GM19351 (cell line): ENCODE measurements around the gene EXOC3.
"Not testable (repeated sequence)": the region's sequence is repeated elsewhere in the genome, so short reads cannot be mapped to it uniquely, and the experiment has no call there.

Source experiments
- ATAC-seq: cut with Tn5 transposase; IDR thresholded peaks from one replicate; pipeline ENCODE4 v1.9.1; 2021; ENCODE audit warnings: mild to moderate bottlenecking, moderate library complexity; ENCODE audit not compliant: unreplicated experiment

Gene EXOC3

GRCh38 chr5:442335-443238 lies at the start of gene EXOC3:
EXOC3 (plus strand) TSS chr5:443176; CDS start chr5:446206, 3,030 bp downstream.
- ATAC-seq: peak; percentile 82

GRCh38 chr5:393846-394275 lies 49.1 kb upstream of the EXOC3 start:
- no peak for ATAC-seq

GRCh38 chr5:394671-395155 lies 48.3 kb upstream of the EXOC3 start:
- ATAC-seq: no peak

- no peak for ATAC-seq
Measured at GRCh38 chr5:395156-395920, 47.6 kb upstream of the EXOC3 start.

- ATAC-seq: no peak
Measured at GRCh38 chr5:395921-396530, 47.0 kb upstream of the EXOC3 start.

- no peak for ATAC-seq
Measured at GRCh38 chr5:396531-396961, 46.4 kb upstream of the EXOC3 start.

GRCh38 chr5:398141-398474 lies 44.9 kb upstream of the EXOC3 start:
- not testable (repeated sequence) for ATAC-seq

GRCh38 chr5:398475-399295 lies 44.3 kb upstream of the EXOC3 start:
- ATAC-seq: no peak

GRCh38 chr5:399296-400281 lies 43.4 kb upstream of the EXOC3 start:
- peak; percentile 64 for ATAC-seq

- peak; percentile 7 for ATAC-seq
Measured at GRCh38 chr5:400282-401145, 42.5 kb upstream of the EXOC3 start.

GRCh38 chr5:401146-402034 lies 41.6 kb upstream of the EXOC3 start:
- no peak for ATAC-seq

GRCh38 chr5:402219-402614 lies 40.8 kb upstream of the EXOC3 start:
- ATAC-seq: not testable (repeated sequence)

- peak; percentile 62 for ATAC-seq
Measured at GRCh38 chr5:402615-403359, 40.2 kb upstream of the EXOC3 start.

GRCh38 chr5:403995-404394 lies 39.0 kb upstream of the EXOC3 start:
- no peak for ATAC-seq

GRCh38 chr5:404666-405241 lies 38.2 kb upstream of the EXOC3 start:
- no peak for ATAC-seq

- ATAC-seq: no peak
Measured at GRCh38 chr5:405421-405820, 37.6 kb upstream of the EXOC3 start.
